Keratinocyte (primary cell): ENCODE results near the gene GPR65. TPM values are rescaled to one million over a fixed set of nuclear protein-coding genes. Genes with fewer than 3 reads are reported as not detected.

Experiments
- DNase-seq: peaks from one replicate; pipeline ENCODE4 v3.0.0-alpha.2; 2011; ENCODE audit warnings: low read depth, missing footprints, low spot score
- FAIRE-seq: peaks from 2 replicates; lab custom pipeline; 2011; peaks lifted over from hg19 to GRCh38; lab: Jason Lieb, UNC
- H2AFZ ChIP-seq: 2 replicates; pipeline ENCODE4 v1.6.0; 2012; ENCODE audit warnings: low read length, control low read depth, inconsistent platforms; ENCODE audit not compliant: control insufficient read depth
- H3K27ac ChIP-seq: 2 replicates; pipeline ENCODE4 v1.5.1; 2011; ENCODE audit warnings: low read length; ENCODE audit not compliant: control insufficient read depth, insufficient read depth
- H3K27me3 ChIP-seq: 3 replicates; pipeline ENCODE4 v1.6.0; 2011; ENCODE audit warnings: low read length; ENCODE audit not compliant: control insufficient read depth, insufficient read depth; ENCODE audit errors: extremely low read depth
- H3K36me3 ChIP-seq, 2 experiments: 2 replicates in 1 of 2; 3 replicates in 1 of 2; pipeline ENCODE4 v1.5.1; 2011; ENCODE audit warnings: low read length in 2 of 2, mild to moderate bottlenecking in 1 of 2; ENCODE audit not compliant: control insufficient read depth in 2 of 2, insufficient read depth in 2 of 2; ENCODE audit errors: extremely low read depth in 1 of 2
- H3K4me1 ChIP-seq: 3 replicates; pipeline ENCODE4 v1.5.1; 2011; ENCODE audit warnings: low read length; ENCODE audit not compliant: control insufficient read depth, insufficient read depth; ENCODE audit errors: extremely low read depth
- H3K4me2 ChIP-seq: 3 replicates; pipeline ENCODE4 v1.6.0; 2011; ENCODE audit warnings: low read depth, low read length; ENCODE audit not compliant: control insufficient read depth, insufficient read depth; ENCODE audit errors: extremely low read depth
- H3K4me3 ChIP-seq, 3 experiments: fragments of 200-600 bp in 1 of 3; sonication (generic) in 1 of 3; 2 replicates in 2 of 3; 3 replicates in 1 of 3; pipeline ENCODE4 v1.5.1; 2011 to 2016; ENCODE audit warnings: low read length in 3 of 3, mild to moderate bottlenecking in 3 of 3, control low read depth in 2 of 3, inconsistent platforms in 1 of 3, low read depth in 1 of 3, mixed read lengths in 1 of 3, mixed run types in 1 of 3, moderate library complexity in 1 of 3; ENCODE audit not compliant: control insufficient read depth in 2 of 3, insufficient read depth in 2 of 3; ENCODE audit errors: extremely low read depth in 1 of 3
- H3K79me2 ChIP-seq: 2 replicates; pipeline ENCODE4 v1.6.0; 2012; ENCODE audit warnings: low read length; ENCODE audit not compliant: control insufficient read depth, insufficient read depth
- H3K9ac ChIP-seq: 3 replicates; pipeline ENCODE4 v1.6.0; 2011; ENCODE audit warnings: low read length; ENCODE audit not compliant: control insufficient read depth, insufficient read depth; ENCODE audit errors: extremely low read depth
- H3K9me1 ChIP-seq: 3 replicates; pipeline ENCODE4 v1.6.0; 2011; ENCODE audit warnings: low read length; ENCODE audit not compliant: control insufficient read depth, insufficient read depth; ENCODE audit errors: extremely low read depth
- H3K9me3 ChIP-seq: 2 replicates; pipeline ENCODE4 v1.5.1; 2012; ENCODE audit warnings: low read depth, low read length; ENCODE audit not compliant: control insufficient read depth
- H4K20me1 ChIP-seq: 3 replicates; pipeline ENCODE4 v1.6.0; 2011; ENCODE audit warnings: low read length; ENCODE audit not compliant: control insufficient read depth, insufficient read depth; ENCODE audit errors: extremely low read depth
- CTCF ChIP-seq, 3 experiments: IDR thresholded peaks in 1 of 3; conservative IDR thresholded peaks in 1 of 3; optimal IDR thresholded peaks in 1 of 3; 2 replicates in 2 of 3; 3 replicates in 1 of 3; pipeline versions ENCODE3 to v1.5.1; 2011; ENCODE audit warnings: low read length in 3 of 3, mild to moderate bottlenecking in 3 of 3, moderate library complexity in 2 of 3, control low read depth in 1 of 3, inconsistent platforms in 1 of 3; ENCODE audit not compliant: insufficient read depth in 2 of 3; ENCODE audit errors: extremely low read depth in 1 of 3
- EZH2 ChIP-seq: IDR thresholded peaks from one replicate; pipeline ENCODE4 v1.6.1; 2012; ENCODE audit warnings: inconsistent platforms, mild to moderate bottlenecking, low read length, moderate library complexity
- dilution Hi-C: fragments of 300-500 bp; cut with MboI; formaldehyde crosslinking; loops from one replicate; pipeline ENCODE4 v1.7.0; 2020; ENCODE audit warnings: low sequenced_read_pairs; ENCODE audit not compliant: extremely low pct_ligation_motif_present
- polyA plus RNA-seq, 5 experiments: library from polyadenylated mRNA; depleted of rRNA in 3 of 5; stranded (reverse) in 3 of 5; stranded (forward) in 1 of 5; unstranded in 1 of 5; fragments of >200 nt; gene quantifications; 1 replicate in 1 of 5; 2 replicates in 3 of 5; 3 replicates in 1 of 5; pipeline versions ENCODE4 v1.2.1 to v1.2.3, GENCODE V29; 2011 to 2012; ENCODE audit warnings: missing spikeins in 2 of 5, low read depth in 1 of 5, low replicate concordance in 1 of 5

GPR65 gene
- polyA plus RNA-seq, 1 donor (not counting 4 experiments of a cell fraction or from before 2014, with no cell fraction given) = not detected

GRCh38 chr14:88044776-88045446 is 40.0 kb downstream of the GPR65 start:
- H3K9me1 ChIP-seq = no peaks in the 10 kb centered on the region
- no peak overlapping the region for H3K9ac ChIP-seq
- H3K9me3 ChIP-seq = no peaks in the 10 kb centered on the region
- H3K27ac ChIP-seq = no peak overlapping the region
- H3K4me2 ChIP-seq = no peak overlapping the region
- FAIRE-seq (no peak), DNase-seq (no peak)
- H4K20me1 ChIP-seq = no peaks in the 10 kb centered on the region
- H3K4me1 ChIP-seq = no peaks in the 10 kb centered on the region
- dilution Hi-C loops = no loop called here
- no peaks in the 10 kb centered on the region for H3K27me3 ChIP-seq
- H3K36me3 ChIP-seq = no peaks in the 10 kb centered on the region
- TF ChIP-seq CTCF (optimal IDR thresholded peaks at IDR 0.05 in 1 of 3, IDR thresholded peaks at IDR 0.05 in 1 of 3, conservative IDR thresholded peaks at IDR 0.05 in 1 of 3; ENCODE audit: extremely low read depth in 1 of 3, insufficient read depth in 2 of 3, low read length in 3 of 3) = no peak
- no peak for TF ChIP-seq EZH2
- no peak overlapping the region for H2AFZ ChIP-seq
- no peak overlapping the region for H3K4me3 ChIP-seq
- no peaks in the 10 kb centered on the region for H3K79me2 ChIP-seq

GRCh38 chr14:88045705-88046104 is 40.8 kb downstream of the GPR65 start:
- DNase-seq (no peak), FAIRE-seq (no peak)
- Histone ChIP-seq H2AFZ (no peak overlapping the region), H3K36me3 (no peaks in the 10 kb centered on the region), H4K20me1 (no peaks in the 10 kb centered on the region), H3K27ac (no peak overlapping the region), H3K27me3 (no peaks in the 10 kb centered on the region), H3K4me3 (no peak overlapping the region), H3K9me1 (no peaks in the 10 kb centered on the region), H3K9ac (no peak overlapping the region), H3K4me2 (no peak overlapping the region), H3K79me2 (no peaks in the 10 kb centered on the region), H3K4me1 (no peaks in the 10 kb centered on the region), H3K9me3 (no peaks in the 10 kb centered on the region)
- no peak for TF ChIP-seq CTCF (optimal IDR thresholded peaks at IDR 0.05 in 1 of 3, IDR thresholded peaks at IDR 0.05 in 1 of 3, conservative IDR thresholded peaks at IDR 0.05 in 1 of 3; ENCODE audit: extremely low read depth in 1 of 3, insufficient read depth in 2 of 3, low read length in 3 of 3)
- TF ChIP-seq EZH2 = no peak
- dilution Hi-C loops = no loop called here
